H4 (cell line): ENCODE data around the gene DHRSX. TPM values are rescaled to one million over a fixed set of nuclear protein-coding genes. Genes with fewer than 3 reads are reported as not detected.
"Not testable (repeated sequence)": the region's sequence is repeated elsewhere in the genome, so short reads cannot be mapped to it uniquely, and the experiment has no call there.

Experiments
- DNase-seq: peaks from one replicate; pipeline ENCODE4 v3.0.0-alpha.2; 2015; ENCODE audit warnings: low spot score
- total RNA-seq: library from RNA; depleted of rRNA; stranded (reverse); fragments of >200 nt; shearing (Covaris generic); gene quantifications from 2 replicates; pipeline ENCODE4 v1.2.3, GENCODE V29; 2014

DHRSX gene
- total RNA-seq, 1 experiment from 2014 or later = 37.1 TPM

DNA sequence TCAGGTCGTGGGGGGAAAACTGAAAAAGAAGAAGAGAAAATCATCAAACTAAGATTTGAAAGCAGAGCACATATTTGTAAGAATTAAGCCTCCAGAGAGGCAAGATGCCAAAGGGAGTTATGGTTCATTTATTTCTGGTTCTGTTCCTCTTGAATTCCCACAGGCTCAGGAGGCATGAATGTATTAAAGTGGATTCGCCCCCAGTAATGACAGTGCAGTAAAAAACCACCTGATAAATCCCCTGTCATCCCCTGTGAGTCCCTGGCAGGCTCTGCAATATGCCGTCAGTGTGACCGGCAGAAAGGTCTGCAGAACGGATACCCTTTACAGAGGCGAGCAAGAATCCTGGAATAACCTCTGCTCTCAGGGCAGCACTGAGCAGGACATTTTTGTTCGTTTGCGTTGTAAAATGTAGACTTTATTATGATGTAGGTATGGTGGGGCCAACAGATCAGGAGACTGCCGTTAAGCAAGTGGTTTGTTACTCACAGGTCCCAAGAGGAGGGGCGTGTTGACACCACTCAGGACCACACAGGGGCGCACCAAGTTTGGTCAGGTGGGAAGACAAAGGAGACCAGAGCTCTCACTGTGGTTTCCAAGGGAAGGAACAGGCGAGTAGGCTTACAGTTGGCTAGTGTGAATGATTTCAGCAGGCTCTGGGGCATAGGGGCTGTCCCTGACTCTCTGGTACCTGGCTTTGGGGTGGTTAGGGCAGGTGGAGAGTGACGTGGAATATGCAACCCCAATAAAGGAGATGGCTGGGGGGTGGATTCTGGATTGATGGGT is 75.3 kb downstream of the DHRSX start:
- DNase-seq = no peak

DNA sequence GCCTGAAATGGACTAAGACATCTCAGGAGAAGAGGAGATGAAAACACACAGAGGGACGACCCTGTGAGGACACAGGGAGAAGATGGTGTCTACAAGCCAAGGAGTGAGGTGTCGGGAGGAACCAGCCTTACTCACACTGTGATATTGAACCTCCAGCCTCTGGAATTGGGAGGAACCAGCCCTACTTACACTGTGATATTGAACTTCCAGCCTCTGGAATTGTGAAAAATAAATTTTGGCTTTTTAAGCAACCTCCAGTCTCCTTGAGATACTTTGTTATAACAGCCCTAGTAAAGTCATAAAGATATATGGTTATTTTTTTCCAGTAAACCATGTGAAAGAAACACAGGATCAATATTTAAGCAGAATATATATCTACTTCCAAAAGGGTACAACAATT is 76.5 kb downstream of the DHRSX start:
- DNase-seq = no peak

GRCh38 chrX:2423899-2424298 is 76.9 kb downstream of the DHRSX start:
- DNase-seq = no peak

- DNase-seq = no peak
Measured at GRCh38 chrX:2423282-2423681, 77.5 kb downstream of the DHRSX start.

- not testable (repeated sequence) for DNase-seq
Measured at GRCh38 chrX:2419418-2419817, 81.4 kb downstream of the DHRSX start.

DNA sequence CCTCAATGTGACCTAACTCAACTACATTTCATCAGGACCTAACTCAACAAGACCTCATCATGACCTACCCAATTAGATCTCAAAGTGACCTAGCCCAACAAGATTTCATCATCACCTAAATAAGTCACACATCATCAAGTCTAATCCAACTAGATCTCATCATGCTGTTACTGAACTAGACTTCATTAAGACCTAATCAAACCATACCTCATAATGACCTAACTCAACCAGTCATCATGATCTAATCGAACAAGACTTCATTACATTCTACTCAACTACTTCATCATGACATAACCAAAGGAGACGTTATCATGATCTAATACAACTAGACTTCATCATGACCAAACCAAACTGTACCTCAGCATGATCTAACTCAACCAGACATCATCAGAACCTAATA is 82.8 kb downstream of the DHRSX start:
- no peak for DNase-seq

- DNase-seq = no peak
Measured at GRCh38 chrX:2416851-2417604, 83.7 kb downstream of the DHRSX start.

- no peak for DNase-seq
Measured at GRCh38 chrX:2414384-2414783, 86.4 kb downstream of the DHRSX start.

- DNase-seq = no peak
Measured at GRCh38 chrX:2413969-2414368, 86.8 kb downstream of the DHRSX start.

DNA sequence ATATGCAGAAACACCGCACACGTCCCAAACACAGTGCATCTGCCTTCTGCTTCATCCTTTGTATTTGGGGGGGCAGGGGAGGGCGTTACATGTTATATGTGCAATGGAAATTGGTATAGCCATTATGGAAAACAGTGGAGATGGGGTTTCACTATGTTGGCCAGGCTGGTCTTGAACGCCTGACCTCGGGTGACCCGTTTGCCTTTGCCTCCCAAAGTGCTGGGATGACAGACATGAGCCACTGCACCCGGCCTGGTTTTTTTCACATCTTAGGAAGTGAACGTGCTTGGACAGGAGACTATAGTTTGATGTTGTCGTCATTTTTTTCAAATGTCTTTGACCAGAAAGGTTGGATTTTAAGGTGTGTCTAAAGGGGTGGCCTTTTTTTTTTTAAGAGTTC is 88.6 kb downstream of the DHRSX start:
- no peak for DNase-seq

- DNase-seq = no peak
Measured at GRCh38 chrX:2410279-2411020, 90.3 kb downstream of the DHRSX start.

DNA sequence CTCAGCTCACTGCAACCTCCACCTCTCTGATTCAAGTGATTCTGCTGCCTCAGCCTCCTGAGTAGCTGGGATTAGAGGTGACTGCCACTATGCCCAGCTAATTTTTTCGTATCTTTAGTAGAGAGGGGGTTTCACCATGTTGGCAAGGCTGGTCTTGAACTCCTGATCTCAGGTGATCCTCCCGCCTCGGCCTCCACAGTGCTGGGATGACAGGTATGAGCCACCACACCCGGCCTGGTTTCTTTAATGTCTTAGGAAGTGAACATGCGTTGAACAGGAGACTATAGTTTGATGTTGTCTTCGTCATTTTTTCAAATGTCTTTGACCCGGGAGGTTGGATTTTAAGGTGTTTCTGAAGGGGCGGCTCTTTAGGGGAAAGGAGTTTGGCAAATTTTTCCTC is 91.0 kb downstream of the DHRSX start:
- DNase-seq = no peak

- DNase-seq = no peak
Measured at GRCh38 chrX:2408856-2409255, 91.9 kb downstream of the DHRSX start.

DNA sequence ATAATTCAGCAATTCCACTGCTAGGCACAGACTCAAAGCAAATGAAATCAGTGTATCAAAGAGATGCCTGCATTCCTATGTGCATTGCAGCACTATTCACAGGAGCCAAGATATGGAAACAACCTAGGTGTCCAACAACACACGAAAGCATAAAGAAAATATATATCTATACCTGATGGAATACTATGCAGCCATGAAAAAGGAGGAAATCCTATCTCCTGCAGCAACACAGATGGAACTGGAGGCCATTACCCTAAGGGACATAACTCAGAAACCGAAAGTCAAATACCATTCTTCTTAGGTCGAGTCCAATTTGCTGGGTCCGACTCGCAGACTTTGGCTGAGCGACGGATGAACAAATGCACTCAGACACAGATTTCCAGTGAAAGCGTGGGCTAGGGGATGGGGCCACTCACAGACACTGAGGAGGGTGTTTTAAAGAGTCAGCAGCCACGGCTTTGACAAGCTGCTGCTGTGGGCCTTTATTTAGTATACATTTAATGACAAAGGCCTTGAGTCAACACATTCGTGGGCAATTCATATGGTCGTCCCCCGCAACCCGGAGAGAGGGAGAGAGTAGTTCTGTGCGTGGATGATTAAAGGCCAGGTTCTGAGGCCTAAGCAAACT is 93.8 kb downstream of the DHRSX start:
- DNase-seq = no peak

GRCh38 chrX:2404776-2405175 is 96.0 kb downstream of the DHRSX start:
- no peak for DNase-seq

GRCh38 chrX:2402361-2402690 is 98.5 kb downstream of the DHRSX start:
- DNase-seq = no peak

GRCh38 chrX:2401590-2402360 is 99.0 kb downstream of the DHRSX start:
- peak; percentile 82 for DNase-seq

DNA sequence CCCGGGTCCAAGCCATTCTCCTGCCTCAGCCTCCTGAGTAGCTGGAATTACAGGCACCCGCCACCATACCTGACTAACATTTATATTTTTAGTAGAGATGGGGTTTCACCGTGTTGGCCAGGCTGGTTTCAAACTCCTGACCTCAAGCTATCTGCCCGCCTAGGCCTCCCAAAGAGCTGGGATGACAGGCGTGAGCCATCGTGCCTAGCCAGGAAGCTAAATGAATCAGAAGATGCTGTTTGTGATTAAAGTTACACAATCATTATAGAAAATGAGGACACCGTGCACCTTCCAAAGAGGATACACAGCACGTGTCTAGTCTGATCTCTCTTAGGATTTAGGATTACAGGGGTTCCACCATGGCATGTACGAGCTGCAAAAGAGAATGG is 99.6 kb downstream of the DHRSX start:
- DNase-seq = no peak

GRCh38 chrX:2398064-2398656 is 102.6 kb downstream of the DHRSX start:
- no peak for DNase-seq

DNA sequence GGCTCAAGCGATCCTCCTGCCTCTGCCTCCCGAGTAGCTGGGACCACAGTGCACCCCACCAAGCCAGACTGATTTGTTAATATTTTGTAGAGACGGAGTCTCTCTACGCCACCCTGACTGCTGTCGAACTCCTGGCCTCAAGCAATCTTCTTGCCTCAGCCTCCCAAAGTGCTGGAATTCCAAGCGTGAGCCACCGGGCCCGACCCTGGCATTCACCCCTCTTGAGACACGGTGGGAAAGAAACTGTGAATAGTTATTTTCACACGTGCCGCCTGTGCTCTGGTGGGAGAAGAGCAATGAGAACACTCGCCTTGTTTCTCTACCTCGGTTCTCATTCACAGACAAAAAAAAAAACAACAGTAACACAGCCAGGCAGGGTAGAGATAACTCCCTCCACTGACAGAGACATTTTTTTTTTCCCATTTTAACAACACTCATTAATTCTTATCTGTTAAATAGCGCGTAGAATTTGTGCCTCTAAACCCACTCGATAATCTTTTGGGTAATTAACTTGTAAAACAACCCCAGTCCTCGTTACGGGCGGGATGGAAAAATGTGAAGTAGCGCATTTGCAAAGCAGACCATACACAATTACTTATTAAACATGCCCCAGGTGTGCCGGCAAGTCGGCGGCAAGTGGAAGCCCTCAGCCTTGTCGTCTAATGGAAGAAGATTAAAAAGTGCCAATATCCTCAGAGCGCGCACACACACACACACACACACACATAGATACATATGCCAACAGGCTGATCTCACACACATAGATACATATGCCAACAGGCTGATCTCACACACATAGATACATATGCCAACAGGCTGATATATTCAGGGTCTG is 103.3 kb downstream of the DHRSX start:
- DNase-seq = no peak
